ENCODE data around the gene ZCCHC2. TPM values are rescaled to one million over a fixed set of nuclear protein-coding genes. Genes with fewer than 3 reads are reported as not detected.

The ZCCHC2 gene
- total and polyA plus RNA-seq, 7 donors, result 4.4 to 23.5 (median 14.4) TPM

- Histone ChIP-seq H3K4me1 (peaks cover 0 to 37% (median 19%) of the 10 kb centered on the region in 4 donors), H3K27ac (peak overlapping the region; percentile 93 to 99 (median 98)), H3K4me3 (peak overlapping the region; percentile 64 to 96 (median 82)), H3K27me3 (no peaks in the 10 kb centered on the region), H3K36me3 (no peaks in the 10 kb centered on the region), H3K9me3 (no peaks in the 10 kb centered on the region)
- 20 to 46% methylated on average over 9 of the region's 9 CpGs for WGBS, 2 donors
- TF ChIP-seq CTCF (IDR thresholded peaks at IDR 0.05), result no peak
- no peak for TF ChIP-seq POLR2AphosphoS5 (IDR thresholded peaks at IDR 0.05)
- TF ChIP-seq EP300 (IDR thresholded peaks at IDR 0.05), result no peak
- no peak for TF ChIP-seq POLR2A (IDR thresholded peaks at IDR 0.05)
- DNase-seq, result no peak
- intact Hi-C loops (cut with DNase I), result loop anchor here (1.0 to 10.0 kb wide), 5 partner anchors 57 to 631 kb away; partner anchors contain the start of genes PHLPP1 and RNF152
Measured at GRCh38 chr18:62525608-62526007, 2.8 kb downstream of the ZCCHC2 start.

GRCh38 chr18:62526098-62527025, 3.5 kb downstream of the ZCCHC2 start:
- TF ChIP-seq EP300 (IDR thresholded peaks at IDR 0.05) (peak in 1 of 4 donors; percentile 38), POLR2AphosphoS5 (IDR thresholded peaks at IDR 0.05) (peak; percentile 85 to 97 (median 92)), POLR2A (IDR thresholded peaks at IDR 0.05) (peak in 1 of 2 donors; percentile 72), CTCF (IDR thresholded peaks at IDR 0.05) (no peak)
- Histone ChIP-seq H3K36me3 (no peaks in the 10 kb centered on the region), H3K4me3 (peak overlapping the region; percentile 64 to 96 (median 82)), H3K4me1 (peaks cover 0 to 43% (median 19%) of the 10 kb centered on the region in 4 donors), H3K27me3 (no peaks in the 10 kb centered on the region), H3K27ac (peak overlapping the region; percentile 93 to 99 (median 98)), H3K9me3 (no peaks in the 10 kb centered on the region)
- 0 to 2% methylated on average over 74 of the region's 74 CpGs for WGBS, 2 donors
- DNase-seq, result peak; percentile 92
- intact Hi-C loops (cut with DNase I), result loop anchor here (1.0 to 10.0 kb wide), 4 partner anchors 56 to 632 kb away; partner anchors contain the start of gene RNF152

GRCh38 chr18:62529597-62529996, 6.8 kb downstream of the ZCCHC2 start:
- H3K27me3 ChIP-seq, result no peaks in the 10 kb centered on the region
- peak overlapping the region in 1 of 4 donors; percentile 2 for H3K27ac ChIP-seq
- peaks cover 0 to 37% (median 15%) of the 10 kb centered on the region in 4 donors for H3K4me1 ChIP-seq
- WGBS, 2 donors, result 76 to 93% methylated on average over 5 of the region's 5 CpGs
- no peaks in the 10 kb centered on the region for H3K9me3 ChIP-seq
- DNase-seq, result no peak
- intact Hi-C loops (cut with DNase I), result loop anchor here (5.0 to 10.0 kb wide), 3 partner anchors 53 to 635 kb away; partner anchors contain the start of gene RNF152
- H3K4me3 ChIP-seq, result no peak overlapping the region
- no peak for TF ChIP-seq POLR2A (IDR thresholded peaks at IDR 0.05)
- no peak for TF ChIP-seq CTCF (IDR thresholded peaks at IDR 0.05)
- TF ChIP-seq POLR2AphosphoS5 (IDR thresholded peaks at IDR 0.05), result no peak
- no peak for TF ChIP-seq EP300 (IDR thresholded peaks at IDR 0.05)
- H3K36me3 ChIP-seq, result no peaks in the 10 kb centered on the region

- Histone ChIP-seq H3K27me3 (no peaks in the 10 kb centered on the region), H3K27ac (peak overlapping the region in 1 of 4 donors; percentile 3), H3K36me3 (no peaks in the 10 kb centered on the region), H3K4me3 (no peak overlapping the region), H3K4me1 (peaks cover 0 to 25% (median 7%) of the 10 kb centered on the region in 4 donors), H3K9me3 (no peaks in the 10 kb centered on the region)
- DNase-seq, result no peak
- intact Hi-C loops (cut with DNase I), result no loop called here
- TF ChIP-seq POLR2A (IDR thresholded peaks at IDR 0.05) (no peak), POLR2AphosphoS5 (IDR thresholded peaks at IDR 0.05) (no peak), CTCF (IDR thresholded peaks at IDR 0.05) (no peak), EP300 (IDR thresholded peaks at IDR 0.05) (no peak)
- 29 to 32% methylated on average over 4 of the region's 4 CpGs for WGBS, 2 donors
Measured at GRCh38 chr18:62531078-62531477, 8.3 kb downstream of the ZCCHC2 start.

All from sigmoid colon (tissue), 7 donors.